GM19455 (cell line): ENCODE results near the gene MYOT.
"Not testable (repeated sequence)": the region's sequence is repeated elsewhere in the genome, so short reads cannot be mapped to it uniquely, and the experiment has no call there.

ENCODE experiments used
- ATAC-seq: cut with Tn5 transposase; IDR thresholded peaks from one replicate; pipeline ENCODE4 v1.9.1; 2021; ENCODE audit not compliant: unreplicated experiment

The MYOT gene

GRCh38 chr5:137867664-137868063 lies at the start of gene MYOT:
MYOT (plus strand) TSS chr5:137867860; CDS start chr5:137870652, 2,792 bp downstream.
- ATAC-seq = no peak

- no peak for ATAC-seq
Observed at GRCh38 chr5:137819766-137820165, 47.9 kb upstream of the MYOT start.

- ATAC-seq = no peak
Observed at GRCh38 chr5:137822158-137822764, 45.4 kb upstream of the MYOT start.

GRCh38 chr5:137822984-137823383 lies 44.7 kb upstream of the MYOT start:
- ATAC-seq = no peak

GRCh38 chr5:137825165-137825564 lies 42.5 kb upstream of the MYOT start:
- ATAC-seq = no peak

- no peak for ATAC-seq
Observed at GRCh38 chr5:137826067-137826466, 41.6 kb upstream of the MYOT start.

GRCh38 chr5:137828180-137828579 lies 39.5 kb upstream of the MYOT start:
- no peak for ATAC-seq

- no peak for ATAC-seq
Observed at GRCh38 chr5:137828664-137829063, 39.0 kb upstream of the MYOT start.

GRCh38 chr5:137831105-137831504 lies 36.6 kb upstream of the MYOT start:
- ATAC-seq = no peak

- no peak for ATAC-seq
Observed at GRCh38 chr5:137831526-137831925, 36.1 kb upstream of the MYOT start.

- no peak for ATAC-seq
Observed at GRCh38 chr5:137832416-137832815, 35.2 kb upstream of the MYOT start.

- ATAC-seq = no peak
Observed at GRCh38 chr5:137833463-137833862, 34.2 kb upstream of the MYOT start.

GRCh38 chr5:137834498-137835049 lies 33.1 kb upstream of the MYOT start:
- no peak for ATAC-seq

GRCh38 chr5:137836298-137836697 lies 31.4 kb upstream of the MYOT start:
- no peak for ATAC-seq

GRCh38 chr5:137836997-137837396 lies 30.7 kb upstream of the MYOT start:
- no peak for ATAC-seq

GRCh38 chr5:137837491-137838394 lies 29.9 kb upstream of the MYOT start:
- no peak for ATAC-seq

GRCh38 chr5:137838976-137839375 lies 28.7 kb upstream of the MYOT start:
- ATAC-seq = no peak

- ATAC-seq = no peak
Observed at GRCh38 chr5:137842296-137842695, 25.4 kb upstream of the MYOT start.

- ATAC-seq = no peak
Observed at GRCh38 chr5:137843676-137844299, 23.9 kb upstream of the MYOT start.

GRCh38 chr5:137845472-137845871 lies 22.2 kb upstream of the MYOT start:
- ATAC-seq = no peak

GRCh38 chr5:137847687-137848086 lies 20.0 kb upstream of the MYOT start:
- peak; percentile 69 for ATAC-seq

GRCh38 chr5:137853165-137853564 lies 14.5 kb upstream of the MYOT start:
- ATAC-seq = not testable (repeated sequence)
